PFSK-1 (cell line): ENCODE results near the gene TOR1A.

ENCODE experiments used
- FOXP2 ChIP-seq: optimal IDR thresholded peaks from 2 replicates; pipeline ENCODE3; 2011; ENCODE audit warnings: borderline replicate concordance, control low read depth, inconsistent platforms; ENCODE audit not compliant: insufficient read depth; ENCODE audit errors: extremely low read length, extremely low read depth
- POLR2AphosphoS5 ChIP-seq: IDR thresholded peaks from 2 replicates; pipeline ENCODE4 v1.6.1; 2012; ENCODE audit warnings: low read depth, mild to moderate bottlenecking, control low read depth, low read length, moderate library complexity
- SIN3A ChIP-seq: IDR thresholded peaks from 2 replicates; pipeline ENCODE4 v1.6.1; 2012; ENCODE audit warnings: mild to moderate bottlenecking, low read length, moderate library complexity, borderline replicate concordance; ENCODE audit not compliant: insufficient read depth
- TAF1 ChIP-seq: IDR thresholded peaks from 2 replicates; pipeline ENCODE4 v1.6.1; 2012; ENCODE audit warnings: low read length, control low read depth, borderline replicate concordance; ENCODE audit not compliant: insufficient read depth
- TF ChIP-seq, protein P1 (sequence below), 2 experiments: IDR thresholded peaks; 2 replicates each; pipeline versions ENCODE4 v1.6.1 to v1.8.0; 2011 to 2012; ENCODE audit warnings: low read depth in 2 of 2, low read length in 2 of 2, control low read depth in 1 of 2, inconsistent platforms in 1 of 2, mild to moderate bottlenecking in 1 of 2, moderate library complexity in 1 of 2; ENCODE audit not compliant: insufficient read depth in 1 of 2

TOR1A gene

DNA sequence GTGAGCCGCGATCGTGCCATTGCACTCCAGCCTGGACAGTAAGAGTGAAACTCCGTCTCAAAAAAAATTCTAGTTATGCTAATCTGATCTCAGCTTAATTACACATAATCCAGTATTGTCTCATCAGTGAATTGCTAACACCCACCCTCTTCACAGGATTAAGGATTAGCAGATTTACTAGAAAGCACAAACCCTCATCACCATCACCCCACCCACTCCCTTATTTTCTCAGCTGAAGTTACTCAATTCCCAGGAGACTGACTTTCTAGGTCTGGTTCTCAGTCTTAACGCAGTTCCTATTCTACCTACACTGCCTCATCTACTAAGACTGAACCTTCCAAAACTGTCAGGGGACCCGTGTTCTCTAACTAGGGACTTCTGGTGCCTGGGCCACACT, 12.0 kb downstream of the TOR1A start:
- TF ChIP-seq TAF1 = no peak
- no peak; the same call in 1 of the 2 replicates for TF ChIP-seq POLR2AphosphoS5
- no peak for TF ChIP-seq SIN3A

DNA sequence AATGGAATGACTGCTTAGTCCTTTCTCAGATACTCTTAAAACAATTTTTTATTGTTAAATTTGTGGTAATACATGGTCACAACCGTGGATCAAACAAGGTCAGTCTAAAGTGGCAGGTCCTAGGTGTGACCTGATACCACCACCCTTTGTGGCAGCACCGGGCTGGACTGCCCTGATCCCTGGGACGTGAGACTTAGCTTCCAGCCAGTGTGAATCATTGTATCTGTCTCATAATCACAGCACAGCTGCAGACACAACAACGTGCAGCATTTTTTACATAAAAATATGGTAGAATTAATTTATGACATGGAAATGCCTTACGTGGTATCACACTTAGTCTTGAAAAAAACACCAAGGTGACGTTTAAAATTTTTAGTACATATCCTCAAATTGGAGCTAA, 13.1 kb downstream of the TOR1A start:
- TF ChIP-seq FOXP2 (no peak), SIN3A (no peak), POLR2AphosphoS5 (no peak), TAF1 (no peak)
- TF ChIP-seq, protein P1, sequence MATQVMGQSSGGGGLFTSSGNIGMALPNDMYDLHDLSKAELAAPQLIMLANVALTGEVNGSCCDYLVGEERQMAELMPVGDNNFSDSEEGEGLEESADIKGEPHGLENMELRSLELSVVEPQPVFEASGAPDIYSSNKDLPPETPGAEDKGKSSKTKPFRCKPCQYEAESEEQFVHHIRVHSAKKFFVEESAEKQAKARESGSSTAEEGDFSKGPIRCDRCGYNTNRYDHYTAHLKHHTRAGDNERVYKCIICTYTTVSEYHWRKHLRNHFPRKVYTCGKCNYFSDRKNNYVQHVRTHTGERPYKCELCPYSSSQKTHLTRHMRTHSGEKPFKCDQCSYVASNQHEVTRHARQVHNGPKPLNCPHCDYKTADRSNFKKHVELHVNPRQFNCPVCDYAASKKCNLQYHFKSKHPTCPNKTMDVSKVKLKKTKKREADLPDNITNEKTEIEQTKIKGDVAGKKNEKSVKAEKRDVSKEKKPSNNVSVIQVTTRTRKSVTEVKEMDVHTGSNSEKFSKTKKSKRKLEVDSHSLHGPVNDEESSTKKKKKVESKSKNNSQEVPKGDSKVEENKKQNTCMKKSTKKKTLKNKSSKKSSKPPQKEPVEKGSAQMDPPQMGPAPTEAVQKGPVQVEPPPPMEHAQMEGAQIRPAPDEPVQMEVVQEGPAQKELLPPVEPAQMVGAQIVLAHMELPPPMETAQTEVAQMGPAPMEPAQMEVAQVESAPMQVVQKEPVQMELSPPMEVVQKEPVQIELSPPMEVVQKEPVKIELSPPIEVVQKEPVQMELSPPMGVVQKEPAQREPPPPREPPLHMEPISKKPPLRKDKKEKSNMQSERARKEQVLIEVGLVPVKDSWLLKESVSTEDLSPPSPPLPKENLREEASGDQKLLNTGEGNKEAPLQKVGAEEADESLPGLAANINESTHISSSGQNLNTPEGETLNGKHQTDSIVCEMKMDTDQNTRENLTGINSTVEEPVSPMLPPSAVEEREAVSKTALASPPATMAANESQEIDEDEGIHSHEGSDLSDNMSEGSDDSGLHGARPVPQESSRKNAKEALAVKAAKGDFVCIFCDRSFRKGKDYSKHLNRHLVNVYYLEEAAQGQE (IDR thresholded peaks at IDR 0.05; ENCODE audit: insufficient read depth in 1 of 2, low read depth in 2 of 2, low read length in 2 of 2) = no peak

DNA sequence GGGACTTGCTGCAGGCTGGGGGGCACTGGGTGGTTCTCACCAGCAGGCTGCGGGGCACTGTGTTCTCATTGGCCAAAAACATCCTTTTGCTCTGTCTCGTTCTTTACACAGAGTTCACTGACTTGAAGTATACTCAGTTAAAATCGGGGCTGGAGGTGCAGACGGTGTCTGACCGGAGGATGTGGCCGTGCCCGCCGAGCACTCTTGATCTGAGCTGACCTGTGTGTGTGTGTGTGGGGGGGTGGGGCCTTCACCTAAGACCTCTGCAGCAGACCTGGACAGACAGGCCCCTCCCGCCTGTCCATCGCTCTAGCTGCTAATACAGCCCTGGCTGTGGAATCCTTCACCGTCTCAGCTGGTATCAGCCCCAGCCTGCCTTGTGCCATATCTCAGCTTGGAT, 13.8 kb downstream of the TOR1A start:
- TF ChIP-seq TAF1 (no peak), FOXP2 (no peak), SIN3A (no peak), POLR2AphosphoS5 (no peak)
- TF ChIP-seq, protein P1 (IDR thresholded peaks at IDR 0.05; ENCODE audit: insufficient read depth in 1 of 2, low read depth in 2 of 2, low read length in 2 of 2) = no peak

DNA sequence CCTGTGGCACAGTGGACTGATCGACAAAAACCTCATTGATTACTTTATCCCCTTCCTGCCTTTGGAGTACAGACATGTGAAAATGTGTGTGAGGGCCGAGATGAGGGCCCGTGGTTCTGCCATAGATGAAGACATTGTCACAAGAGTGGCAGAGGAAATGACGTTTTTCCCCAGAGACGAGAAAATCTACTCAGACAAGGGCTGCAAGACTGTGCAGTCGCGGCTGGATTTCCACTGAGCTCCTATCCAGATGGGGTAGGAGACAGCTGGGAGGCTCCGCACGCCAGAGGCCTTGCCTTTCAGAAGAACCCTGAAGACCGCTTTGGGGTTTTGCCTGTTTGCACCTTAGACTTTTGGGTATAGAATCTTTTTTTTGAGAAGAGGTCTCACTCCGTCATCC, 14.6 kb downstream of the TOR1A start:
- TF ChIP-seq, protein P1 (IDR thresholded peaks at IDR 0.05; ENCODE audit: insufficient read depth in 1 of 2, low read depth in 2 of 2, low read length in 2 of 2) = no peak

DNA sequence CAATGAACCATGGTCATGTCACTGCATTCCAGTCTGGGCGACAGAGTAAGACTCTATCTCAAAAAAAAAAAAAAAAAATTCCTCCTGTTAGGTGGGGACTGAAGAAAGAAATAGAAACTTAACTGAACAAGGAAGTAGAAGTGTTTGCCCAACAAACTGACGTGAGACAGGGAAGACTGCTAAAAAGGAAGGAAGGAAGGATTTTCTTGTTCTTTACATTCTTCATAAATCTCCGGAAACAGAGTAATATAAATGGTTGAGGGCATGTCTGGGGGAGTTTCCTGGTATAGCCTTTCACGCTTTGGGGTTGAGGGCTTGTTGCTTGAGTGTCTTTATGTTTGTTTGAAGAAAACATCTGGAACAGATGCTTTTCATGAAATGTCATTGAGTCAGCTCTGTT, 17.9 kb downstream of the TOR1A start:
- TF ChIP-seq SIN3A = no peak
- TF ChIP-seq POLR2AphosphoS5 = no peak
- TF ChIP-seq, protein P1 (IDR thresholded peaks at IDR 0.05; ENCODE audit: insufficient read depth in 1 of 2, low read depth in 2 of 2, low read length in 2 of 2) = no peak

DNA sequence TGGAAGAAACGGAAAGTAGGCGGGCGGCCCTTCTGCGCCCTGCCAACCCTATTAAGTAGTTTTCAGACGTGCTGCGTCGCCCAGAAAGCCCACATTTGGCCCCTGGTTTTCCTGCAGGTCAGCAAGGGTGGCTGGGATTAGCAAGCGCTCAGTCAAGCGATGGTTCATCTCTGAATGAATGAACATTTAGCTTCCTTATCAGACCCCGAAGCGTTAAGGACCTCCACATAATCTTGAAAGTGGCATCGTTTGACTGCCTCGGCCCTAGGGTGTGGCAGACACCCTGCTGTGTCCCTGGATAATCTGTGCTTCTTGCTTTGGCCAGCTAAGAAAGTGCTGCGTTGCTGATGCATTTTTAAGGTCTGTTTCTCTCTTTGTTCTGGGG, 20.3 kb downstream of the TOR1A start:
- no peak for TF ChIP-seq POLR2AphosphoS5
- TF ChIP-seq TAF1 = no peak
- no peak for TF ChIP-seq FOXP2
- no peak for TF ChIP-seq SIN3A
- TF ChIP-seq, protein P1 (IDR thresholded peaks at IDR 0.05; ENCODE audit: insufficient read depth in 1 of 2, low read depth in 2 of 2, low read length in 2 of 2) = no peak
